Mononuclear cell (primary cell): ENCODE data around the gene ALG5. TPM values are rescaled to one million over a fixed set of nuclear protein-coding genes. Genes with fewer than 3 reads are reported as not detected.

Experiments used
- H3K27me3 ChIP-seq: 2 replicates; pipeline ENCODE4 v1.6.0; 2011; ENCODE audit warnings: low read length, control low read depth; ENCODE audit not compliant: insufficient read depth
- H3K4me1 ChIP-seq: 2 replicates; pipeline ENCODE4 v1.5.1; 2011; ENCODE audit warnings: mild to moderate bottlenecking, low read length, control low read depth; ENCODE audit not compliant: insufficient read depth
- H3K4me3 ChIP-seq: 2 replicates; pipeline ENCODE4 v1.5.1; 2011; ENCODE audit warnings: mild to moderate bottlenecking, low read length, moderate library complexity
- H3K9me3 ChIP-seq: 2 replicates; pipeline ENCODE4 v1.5.1; 2011; ENCODE audit warnings: low read depth, mild to moderate bottlenecking, control low read depth, low read length
- total RNA-seq: library from RNA; depleted of rRNA; stranded (reverse); fragments of >200 nt; gene quantifications from one replicate; pipeline ENCODE4 v1.2.3, GENCODE V29; 2012

ALG5 gene
- 20.9 TPM for total RNA-seq

DNA sequence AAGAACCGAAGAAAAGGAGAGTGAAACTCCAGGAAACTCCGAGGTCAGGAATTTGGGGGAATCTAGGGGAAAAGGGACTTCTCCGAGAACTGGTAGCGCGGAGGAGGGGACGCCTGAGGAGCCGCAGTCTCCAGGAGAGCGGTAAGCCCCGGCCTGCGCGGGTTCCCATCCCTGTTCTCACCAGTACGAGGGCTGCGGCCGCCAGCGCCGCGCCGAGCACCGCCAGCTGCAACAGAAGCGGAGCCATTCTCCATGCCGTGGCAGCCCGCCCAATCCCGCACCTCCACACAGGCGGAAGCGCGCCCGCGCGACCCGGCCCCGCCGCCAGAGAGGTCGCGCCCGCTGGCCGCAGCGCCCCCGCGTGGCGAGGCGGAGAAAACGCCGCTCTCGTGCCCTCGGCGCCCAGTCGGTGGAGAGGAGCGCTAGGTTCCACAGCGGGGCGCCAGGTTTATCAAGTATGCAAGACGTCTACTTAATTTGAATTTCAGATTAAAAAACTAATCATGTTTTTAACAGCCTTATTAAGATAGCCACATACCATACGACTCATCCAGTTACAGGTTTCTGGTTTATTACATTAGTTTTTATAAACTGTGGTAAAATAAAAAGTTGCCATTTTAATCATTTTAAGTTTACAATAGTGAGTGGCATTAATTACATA is at the start of gene ALG5:
Gene ALG5, minus strand, starts transcription at position 287 of the 661 bp plus-strand sequence. Its CDS starts 40 bp downstream, at position 247.
- no peaks in the 10 kb centered on the region for H3K27me3 ChIP-seq
- peaks cover 18% of the 10 kb centered on the region for H3K4me1 ChIP-seq
- peak within 1 kb of the TSS; percentile 91 for H3K4me3 ChIP-seq
- no peaks in the 10 kb centered on the region for H3K9me3 ChIP-seq

DNA sequence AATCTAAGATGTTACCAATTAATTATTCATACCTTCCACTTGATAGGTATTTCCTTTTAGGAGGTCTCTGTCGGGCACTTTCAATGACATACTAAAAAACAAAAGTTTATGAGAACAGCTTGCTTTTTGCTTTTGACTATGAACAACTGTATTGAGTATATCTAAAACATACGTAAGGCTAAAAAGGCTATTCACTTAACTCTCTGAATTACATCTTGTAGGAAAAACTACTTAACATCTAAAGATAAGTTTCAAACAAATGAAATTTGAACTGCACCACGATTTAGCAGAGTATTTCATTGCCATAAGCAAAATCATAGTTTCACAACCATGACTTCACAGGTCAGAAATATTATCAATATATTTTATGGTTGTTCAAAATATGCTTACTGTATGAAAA is 48.7 kb upstream of the ALG5 start:
- H3K4me1 ChIP-seq: no peaks in the 10 kb centered on the region
- no peaks in the 10 kb centered on the region for H3K27me3 ChIP-seq
- H3K9me3 ChIP-seq: no peaks in the 10 kb centered on the region
- H3K4me3 ChIP-seq: no peak overlapping the region

DNA sequence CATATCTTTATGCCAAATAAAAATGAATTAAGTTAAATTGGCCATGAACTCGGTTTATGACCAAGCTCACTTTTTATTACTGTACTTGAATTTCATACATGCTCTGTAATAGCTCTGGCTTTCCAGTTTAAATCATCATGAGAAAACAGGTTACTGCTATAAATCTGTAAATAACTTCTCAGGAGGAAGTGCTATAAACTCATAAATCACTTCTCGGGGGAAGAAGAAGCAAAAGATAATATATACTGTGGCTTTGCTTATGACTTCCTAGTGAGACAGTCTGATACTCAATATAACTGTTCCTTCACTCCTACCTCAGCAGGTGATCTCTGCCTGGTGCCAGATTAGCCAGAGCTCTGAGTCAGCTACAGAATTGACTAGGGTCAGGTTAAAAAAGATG is 47.9 kb upstream of the ALG5 start:
- H3K4me3 ChIP-seq: no peak overlapping the region
- no peaks in the 10 kb centered on the region for H3K27me3 ChIP-seq
- H3K9me3 ChIP-seq: no peaks in the 10 kb centered on the region
- H3K4me1 ChIP-seq: no peaks in the 10 kb centered on the region

- Histone ChIP-seq H3K4me1 (no peaks in the 10 kb centered on the region), H3K9me3 (no peaks in the 10 kb centered on the region), H3K4me3 (no peak overlapping the region), H3K27me3 (no peaks in the 10 kb centered on the region)
Observed at GRCh38 chr13:37046062-37046461, 46.9 kb upstream of the ALG5 start.

GRCh38 chr13:37040789-37041188 is 41.6 kb upstream of the ALG5 start:
- Histone ChIP-seq H3K4me3 (no peak overlapping the region), H3K9me3 (no peaks in the 10 kb centered on the region), H3K27me3 (no peaks in the 10 kb centered on the region), H3K4me1 (no peaks in the 10 kb centered on the region)

- Histone ChIP-seq H3K9me3 (no peaks in the 10 kb centered on the region), H3K4me1 (no peaks in the 10 kb centered on the region), H3K27me3 (no peaks in the 10 kb centered on the region), H3K4me3 (no peak overlapping the region)
Observed at GRCh38 chr13:37039896-37040295, 40.8 kb upstream of the ALG5 start.

GRCh38 chr13:37037241-37037640 is 38.1 kb upstream of the ALG5 start:
- H3K9me3 ChIP-seq: no peaks in the 10 kb centered on the region

GRCh38 chr13:37029617-37030016 is 30.5 kb upstream of the ALG5 start:
- Histone ChIP-seq H3K4me3 (no peak overlapping the region), H3K4me1 (no peaks in the 10 kb centered on the region), H3K27me3 (no peaks in the 10 kb centered on the region), H3K9me3 (no peaks in the 10 kb centered on the region)

More at GRCh38 chr13:37037241-37037640, 38.1 kb upstream of the ALG5 start:
- Histone ChIP-seq H3K4me3 (no peak overlapping the region), H3K4me1 (no peaks in the 10 kb centered on the region), H3K27me3 (no peaks in the 10 kb centered on the region)

DNA sequence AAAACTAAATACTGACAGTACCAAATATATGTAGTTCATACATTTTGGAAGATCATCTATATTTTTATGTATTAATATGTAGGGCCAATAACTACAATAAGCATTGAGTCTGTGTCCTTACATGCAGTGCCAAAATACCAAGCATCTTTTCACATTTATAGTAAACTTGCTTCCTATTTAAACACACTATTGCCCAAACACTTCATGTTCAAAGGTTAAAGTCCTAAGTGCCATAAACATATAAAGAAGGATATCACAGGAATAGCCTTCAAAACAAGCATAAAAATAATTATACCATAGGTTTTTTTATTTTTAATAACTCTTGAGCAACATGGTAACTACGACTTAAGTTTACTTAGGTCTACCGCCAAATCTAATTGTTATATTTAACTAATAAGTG is 28.5 kb upstream of the ALG5 start:
- H3K4me3 ChIP-seq: no peak overlapping the region
- no peaks in the 10 kb centered on the region for H3K27me3 ChIP-seq
- H3K4me1 ChIP-seq: no peaks in the 10 kb centered on the region
- H3K9me3 ChIP-seq: no peaks in the 10 kb centered on the region

- Histone ChIP-seq H3K4me3 (no peak overlapping the region), H3K27me3 (no peaks in the 10 kb centered on the region), H3K4me1 (no peaks in the 10 kb centered on the region), H3K9me3 (no peaks in the 10 kb centered on the region)
Observed at GRCh38 chr13:37026771-37027170, 27.6 kb upstream of the ALG5 start.

- H3K4me3 ChIP-seq: no peak overlapping the region
- no peaks in the 10 kb centered on the region for H3K27me3 ChIP-seq
- no peaks in the 10 kb centered on the region for H3K9me3 ChIP-seq
- no peaks in the 10 kb centered on the region for H3K4me1 ChIP-seq
Observed at GRCh38 chr13:37023871-37024270, 24.7 kb upstream of the ALG5 start.

GRCh38 chr13:37014609-37015008 is 15.5 kb upstream of the ALG5 start:
- H3K4me1 ChIP-seq: no peaks in the 10 kb centered on the region
- no peaks in the 10 kb centered on the region for H3K9me3 ChIP-seq
- no peak overlapping the region for H3K4me3 ChIP-seq
- no peaks in the 10 kb centered on the region for H3K27me3 ChIP-seq

DNA sequence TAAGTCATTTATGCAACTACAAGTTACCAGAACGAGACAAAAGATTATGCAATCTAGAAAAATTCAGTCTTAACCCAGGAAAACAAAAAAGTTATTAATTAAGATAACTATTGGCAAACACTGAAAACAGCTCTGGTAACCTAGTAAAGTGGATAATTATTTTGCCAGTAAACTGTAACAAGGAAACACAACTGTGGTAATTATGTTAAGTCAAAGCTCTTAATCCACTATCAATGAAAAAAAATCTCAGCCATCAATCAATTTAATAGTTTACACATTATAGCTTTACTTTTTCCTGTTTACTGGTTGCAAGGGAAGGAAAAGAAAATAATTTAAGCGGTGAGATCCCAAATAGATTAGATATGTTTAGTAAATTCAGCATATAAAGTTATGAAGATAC is 12.6 kb upstream of the ALG5 start:
- Histone ChIP-seq H3K9me3 (no peaks in the 10 kb centered on the region), H3K4me3 (no peak overlapping the region), H3K27me3 (no peaks in the 10 kb centered on the region), H3K4me1 (no peaks in the 10 kb centered on the region)

GRCh38 chr13:37011002-37011401 is 11.9 kb upstream of the ALG5 start:
- H3K9me3 ChIP-seq: no peaks in the 10 kb centered on the region
- H3K4me3 ChIP-seq: no peak overlapping the region
- no peaks in the 10 kb centered on the region for H3K4me1 ChIP-seq
- H3K27me3 ChIP-seq: no peaks in the 10 kb centered on the region

- Histone ChIP-seq H3K4me3 (no peak overlapping the region), H3K27me3 (no peaks in the 10 kb centered on the region), H3K4me1 (no peaks in the 10 kb centered on the region), H3K9me3 (no peaks in the 10 kb centered on the region)
Observed at GRCh38 chr13:37010424-37010823, 11.3 kb upstream of the ALG5 start.

GRCh38 chr13:37009692-37010091 is 10.6 kb upstream of the ALG5 start:
- no peaks in the 10 kb centered on the region for H3K9me3 ChIP-seq
- H3K4me3 ChIP-seq: no peak overlapping the region
- no peaks in the 10 kb centered on the region for H3K4me1 ChIP-seq
- no peaks in the 10 kb centered on the region for H3K27me3 ChIP-seq
